Brain microvascular endothelial cell (primary cell): ENCODE measurements around the gene ANKRD62.
A peak's percentile ranks its signal among the peaks of the same experiment; 100 is the strongest.

Source experiments
- DNase-seq: peaks from one replicate; pipeline ENCODE4 v3.0.0-alpha.2; 2020
- H3K27ac ChIP-seq: fragments of 250-450 bp; sonication (Bioruptor Pico); 2 replicates; pipeline ENCODE4 v1.5.1; 2020; ENCODE audit warnings: mild to moderate bottlenecking, moderate library complexity
- H3K27me3 ChIP-seq: fragments of 250-450 bp; sonication (Bioruptor Pico); replicated peaks from 2 replicates; pipeline ENCODE4 v1.5.1; 2020; ENCODE audit warnings: mild to moderate bottlenecking
- H3K36me3 ChIP-seq: fragments of 250-450 bp; sonication (Bioruptor Pico); replicated peaks from 2 replicates; pipeline ENCODE4 v1.5.1; 2020; ENCODE audit warnings: mild to moderate bottlenecking
- H3K4me3 ChIP-seq: 2 replicates; pipeline ENCODE4 v1.5.1; 2011; ENCODE audit warnings: low read depth, mild to moderate bottlenecking, control low read depth, low read length, moderate library complexity
- in situ Hi-C: cut with HindIII; loops from 2 replicates; pipeline ENCODE4 v1.10.0; 2017; ENCODE audit warnings: low sequenced_read_pairs, low pct_ligation_motif_present
- TF ChIP-seq, protein P1 (sequence below): IDR thresholded peaks from 2 replicates; pipeline ENCODE4 v1.5.1; 2011; ENCODE audit warnings: low read depth, mild to moderate bottlenecking, moderate library complexity, low read length, control low read depth, inconsistent platforms; ENCODE audit errors: missing control alignments

The ANKRD62 gene

DNA sequence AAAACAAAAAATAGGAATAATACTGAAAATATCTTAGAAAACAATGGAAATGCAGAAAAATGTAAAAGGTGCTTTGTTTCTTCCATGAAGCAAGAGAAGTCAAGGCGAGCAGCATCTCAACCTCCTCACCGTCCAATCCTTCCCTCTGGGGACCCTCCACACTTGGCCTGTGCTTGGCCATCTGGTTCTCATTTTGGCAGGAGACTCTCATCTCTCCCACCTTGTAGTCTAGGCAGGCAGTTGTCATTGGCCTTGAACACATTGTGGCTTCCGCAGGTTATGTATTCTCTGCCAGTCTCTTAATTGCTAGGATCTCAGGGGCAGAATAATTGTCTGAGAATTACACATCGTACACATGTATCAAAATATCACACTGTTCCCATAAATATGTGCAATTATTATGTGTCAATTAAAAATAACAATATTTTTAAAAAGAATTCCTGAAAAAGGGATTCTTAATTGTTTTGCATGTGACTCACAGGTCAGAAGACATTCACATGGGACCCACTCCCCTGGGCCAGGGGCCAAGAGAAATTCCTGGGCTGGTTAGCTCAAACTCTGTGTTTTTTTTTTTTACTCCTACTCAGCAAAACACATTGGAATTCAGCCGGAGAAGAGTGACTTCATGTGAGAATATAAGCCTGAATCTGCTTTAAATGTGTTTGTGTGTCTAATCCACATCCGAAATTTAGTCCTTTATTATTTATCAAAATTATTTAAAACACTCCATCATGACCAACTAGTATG is 14.0 kb upstream of the ANKRD62 start:
- DNase-seq: peak; percentile 74
- Histone ChIP-seq H3K27ac (peak overlapping the region; percentile 50), H3K27me3 (no peaks in the 10 kb centered on the region), H3K4me3 (no peak overlapping the region), H3K36me3 (no peaks in the 10 kb centered on the region)
- in situ Hi-C loops: no loop called here
- TF ChIP-seq, protein P1, sequence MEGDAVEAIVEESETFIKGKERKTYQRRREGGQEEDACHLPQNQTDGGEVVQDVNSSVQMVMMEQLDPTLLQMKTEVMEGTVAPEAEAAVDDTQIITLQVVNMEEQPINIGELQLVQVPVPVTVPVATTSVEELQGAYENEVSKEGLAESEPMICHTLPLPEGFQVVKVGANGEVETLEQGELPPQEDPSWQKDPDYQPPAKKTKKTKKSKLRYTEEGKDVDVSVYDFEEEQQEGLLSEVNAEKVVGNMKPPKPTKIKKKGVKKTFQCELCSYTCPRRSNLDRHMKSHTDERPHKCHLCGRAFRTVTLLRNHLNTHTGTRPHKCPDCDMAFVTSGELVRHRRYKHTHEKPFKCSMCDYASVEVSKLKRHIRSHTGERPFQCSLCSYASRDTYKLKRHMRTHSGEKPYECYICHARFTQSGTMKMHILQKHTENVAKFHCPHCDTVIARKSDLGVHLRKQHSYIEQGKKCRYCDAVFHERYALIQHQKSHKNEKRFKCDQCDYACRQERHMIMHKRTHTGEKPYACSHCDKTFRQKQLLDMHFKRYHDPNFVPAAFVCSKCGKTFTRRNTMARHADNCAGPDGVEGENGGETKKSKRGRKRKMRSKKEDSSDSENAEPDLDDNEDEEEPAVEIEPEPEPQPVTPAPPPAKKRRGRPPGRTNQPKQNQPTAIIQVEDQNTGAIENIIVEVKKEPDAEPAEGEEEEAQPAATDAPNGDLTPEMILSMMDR: no peak

DNA sequence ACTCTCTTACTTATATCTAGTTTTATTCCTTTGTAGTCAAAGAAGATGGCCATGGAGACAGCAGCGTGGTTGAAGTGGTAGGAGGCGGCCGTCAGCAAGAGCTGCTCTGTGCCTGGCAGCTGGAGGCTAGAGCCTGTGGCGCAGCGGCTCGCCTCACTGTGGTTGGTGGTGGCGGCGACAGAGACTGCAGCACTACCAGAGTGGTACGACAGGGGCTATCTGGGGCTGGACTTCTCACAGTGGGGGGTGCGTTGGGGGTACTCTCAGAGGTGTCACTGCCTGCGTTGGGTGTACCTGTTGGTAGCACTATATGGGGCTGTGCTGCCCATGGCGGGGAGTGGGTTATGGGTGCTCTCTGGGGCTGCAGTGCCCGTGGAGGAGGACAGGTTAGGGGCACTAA is 8.5 kb upstream of the ANKRD62 start:
- in situ Hi-C loops: no loop called here
- H3K27ac ChIP-seq: no peak overlapping the region

DNA sequence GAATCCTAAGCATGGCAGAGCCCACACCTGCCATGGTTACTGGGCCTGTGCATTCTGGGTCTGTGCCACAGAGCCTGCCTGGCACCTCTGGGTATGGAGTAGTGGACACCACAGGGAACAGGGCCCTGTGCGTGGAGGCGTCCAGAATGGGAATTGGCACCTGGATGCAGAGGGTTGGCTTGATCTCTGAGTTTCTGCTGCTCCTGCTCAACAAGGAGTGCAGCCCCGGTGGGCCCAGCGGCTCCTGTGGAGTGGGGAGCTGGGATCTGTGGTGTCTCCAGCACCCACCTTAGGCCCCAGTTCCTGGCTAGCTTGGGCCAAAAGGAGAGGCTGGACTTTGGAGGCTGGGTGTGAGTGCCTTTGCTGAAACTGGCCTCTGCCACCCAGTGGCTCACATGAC is 7.9 kb upstream of the ANKRD62 start:
- Histone ChIP-seq H3K36me3 (no peaks in the 10 kb centered on the region), H3K27ac (no peak overlapping the region), H3K27me3 (no peaks in the 10 kb centered on the region), H3K4me3 (no peak overlapping the region)
- in situ Hi-C loops: no loop called here
- TF ChIP-seq, protein P1: no peak
- DNase-seq: no peak

More for the DNA sequence above, 8.5 kb upstream of the ANKRD62 start:
- H3K4me3 ChIP-seq: no peak overlapping the region
- DNase-seq: no peak
- TF ChIP-seq, protein P1: no peak
- H3K27me3 ChIP-seq: no peaks in the 10 kb centered on the region
- no peaks in the 10 kb centered on the region for H3K36me3 ChIP-seq

DNA sequence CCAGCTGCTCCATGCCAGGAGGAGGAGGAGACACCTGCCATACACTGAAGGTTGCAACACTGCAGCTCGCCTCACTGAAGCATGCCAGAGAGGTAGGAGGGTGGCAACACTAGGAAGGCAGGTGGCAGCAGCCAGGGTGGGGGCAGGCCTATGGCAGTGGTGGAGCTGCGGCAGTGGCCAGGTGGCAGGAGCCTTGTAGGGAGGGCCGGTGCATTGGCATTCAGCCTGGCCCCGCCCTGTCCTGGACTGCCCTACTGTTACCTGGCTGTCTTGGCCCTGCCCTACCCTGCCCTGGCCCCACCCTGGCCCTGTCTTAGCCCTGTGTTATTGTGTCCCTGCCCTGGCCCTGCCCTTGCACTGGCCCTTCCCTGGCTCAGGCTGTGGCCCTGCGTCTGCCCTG is 7.4 kb upstream of the ANKRD62 start:
- in situ Hi-C loops: no loop called here
- Histone ChIP-seq H3K36me3 (no peaks in the 10 kb centered on the region), H3K27me3 (no peaks in the 10 kb centered on the region), H3K4me3 (no peak overlapping the region), H3K27ac (no peak overlapping the region)
- no peak for DNase-seq
- TF ChIP-seq, protein P1: no peak

DNA sequence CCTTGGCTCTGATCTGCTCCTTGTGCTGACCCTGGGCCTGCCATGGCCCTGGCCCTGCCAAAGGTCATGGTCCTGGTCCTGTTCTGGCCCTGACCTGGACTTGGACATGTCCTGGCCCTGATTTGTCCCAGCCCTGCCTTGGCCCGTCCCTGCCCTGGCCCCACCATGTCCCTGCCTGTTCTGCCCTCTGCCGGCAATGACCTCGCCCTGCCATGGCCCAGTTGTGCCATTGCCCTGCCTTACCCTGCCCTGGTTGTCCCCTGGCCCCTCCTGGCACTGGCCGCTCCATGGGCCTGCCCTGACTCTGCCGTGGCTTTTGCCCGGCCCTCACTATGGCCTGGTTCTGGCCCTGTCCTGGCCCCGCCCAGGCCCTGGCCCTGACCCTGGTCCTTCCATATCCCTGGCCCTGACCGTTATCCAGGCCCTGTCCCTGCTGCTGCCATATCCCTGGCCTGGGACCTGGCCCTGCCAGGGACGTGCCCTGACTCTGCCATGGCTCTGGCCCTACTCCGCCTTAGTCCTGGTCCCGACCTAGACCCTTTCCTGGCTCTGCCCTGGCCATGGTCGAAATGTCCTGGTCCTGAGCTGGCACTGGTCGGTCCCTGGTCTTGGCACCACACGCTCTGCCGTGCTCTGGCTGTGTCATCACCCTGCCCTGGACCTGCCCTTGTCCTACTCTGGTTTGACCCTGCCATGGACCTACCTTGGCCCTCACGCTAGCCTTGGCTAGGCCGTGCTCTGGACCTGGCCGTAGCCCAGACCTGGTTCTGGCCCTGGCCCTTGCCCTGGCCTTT is 6.8 kb upstream of the ANKRD62 start:
- TF ChIP-seq, protein P1: no peak
- H3K4me3 ChIP-seq: no peak overlapping the region
- H3K27ac ChIP-seq: no peak overlapping the region
- no peaks in the 10 kb centered on the region for H3K27me3 ChIP-seq
- H3K36me3 ChIP-seq: no peaks in the 10 kb centered on the region
- in situ Hi-C loops: no loop called here
- no peak for DNase-seq
